Measurements from ENCODE around the gene MAB21L3. TPM values are rescaled to one million over a fixed set of nuclear protein-coding genes. Genes with fewer than 3 reads are reported as not detected.

MAB21L3 gene
- total RNA-seq, 1 donor from 2014 or later = not detected

DNA sequence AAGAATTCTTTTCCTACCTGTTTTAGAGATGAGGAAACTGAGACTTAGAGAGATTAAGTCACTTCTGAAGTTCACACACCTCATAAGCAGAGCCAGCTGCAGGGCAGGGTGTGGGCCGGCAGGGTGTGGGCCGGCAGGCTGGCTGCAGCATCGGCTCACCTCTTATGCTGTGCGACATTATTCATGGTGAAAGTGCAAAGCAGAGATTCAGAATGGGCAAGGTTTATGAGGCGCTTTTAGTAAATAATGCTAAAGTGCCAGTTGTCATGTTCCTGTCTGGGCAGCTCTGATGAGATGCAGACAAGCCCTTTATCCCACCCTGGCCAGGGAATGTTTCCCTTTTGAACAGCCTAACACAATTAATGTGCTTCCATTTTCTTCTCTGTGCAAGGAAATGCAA is 14.6 kb downstream of the MAB21L3 start:
- Histone ChIP-seq H3K36me3 (no peaks in the 10 kb centered on the region), H3K9me3 (ENCODE audit: low read depth) (no peaks in the 10 kb centered on the region), H3K4me2 (no peak overlapping the region), H3K79me2 (ENCODE audit: low read depth) (no peaks in the 10 kb centered on the region), H3K9ac (no peak overlapping the region), H3K4me1 (no peaks in the 10 kb centered on the region), H3K27ac (no peak overlapping the region), H3F3A (ENCODE audit: low read depth) (no peaks in the 10 kb centered on the region), H3K27me3 (no peaks in the 10 kb centered on the region), H3K4me3 (no peak overlapping the region), H2AFZ (replicated peaks) (no peak overlapping the region), H4K20me1 (ENCODE audit: low read depth) (no peaks in the 10 kb centered on the region)
- Mint-ChIP-seq H3K27ac (no peak overlapping the region), H3K27me3 (ENCODE audit: insufficient read depth, low read depth) (no peaks in the 10 kb centered on the region), H3K4me3 (no peak overlapping the region), H3K9me3 (no peaks in the 10 kb centered on the region), H3K4me1 (no peaks in the 10 kb centered on the region), H3K36me3 (no peaks in the 10 kb centered on the region)
- no peak for DNase-seq (ENCODE audit: low spot score)
- TF ChIP-seq, protein P1, sequence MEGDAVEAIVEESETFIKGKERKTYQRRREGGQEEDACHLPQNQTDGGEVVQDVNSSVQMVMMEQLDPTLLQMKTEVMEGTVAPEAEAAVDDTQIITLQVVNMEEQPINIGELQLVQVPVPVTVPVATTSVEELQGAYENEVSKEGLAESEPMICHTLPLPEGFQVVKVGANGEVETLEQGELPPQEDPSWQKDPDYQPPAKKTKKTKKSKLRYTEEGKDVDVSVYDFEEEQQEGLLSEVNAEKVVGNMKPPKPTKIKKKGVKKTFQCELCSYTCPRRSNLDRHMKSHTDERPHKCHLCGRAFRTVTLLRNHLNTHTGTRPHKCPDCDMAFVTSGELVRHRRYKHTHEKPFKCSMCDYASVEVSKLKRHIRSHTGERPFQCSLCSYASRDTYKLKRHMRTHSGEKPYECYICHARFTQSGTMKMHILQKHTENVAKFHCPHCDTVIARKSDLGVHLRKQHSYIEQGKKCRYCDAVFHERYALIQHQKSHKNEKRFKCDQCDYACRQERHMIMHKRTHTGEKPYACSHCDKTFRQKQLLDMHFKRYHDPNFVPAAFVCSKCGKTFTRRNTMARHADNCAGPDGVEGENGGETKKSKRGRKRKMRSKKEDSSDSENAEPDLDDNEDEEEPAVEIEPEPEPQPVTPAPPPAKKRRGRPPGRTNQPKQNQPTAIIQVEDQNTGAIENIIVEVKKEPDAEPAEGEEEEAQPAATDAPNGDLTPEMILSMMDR (IDR thresholded peaks at IDR 0.05) = no peak
- TF ChIP-seq EZH2 (IDR thresholded peaks at IDR 0.05) (no peak), EZH2phosphoT487 (IDR thresholded peaks at IDR 0.05) (no peak)

DNA sequence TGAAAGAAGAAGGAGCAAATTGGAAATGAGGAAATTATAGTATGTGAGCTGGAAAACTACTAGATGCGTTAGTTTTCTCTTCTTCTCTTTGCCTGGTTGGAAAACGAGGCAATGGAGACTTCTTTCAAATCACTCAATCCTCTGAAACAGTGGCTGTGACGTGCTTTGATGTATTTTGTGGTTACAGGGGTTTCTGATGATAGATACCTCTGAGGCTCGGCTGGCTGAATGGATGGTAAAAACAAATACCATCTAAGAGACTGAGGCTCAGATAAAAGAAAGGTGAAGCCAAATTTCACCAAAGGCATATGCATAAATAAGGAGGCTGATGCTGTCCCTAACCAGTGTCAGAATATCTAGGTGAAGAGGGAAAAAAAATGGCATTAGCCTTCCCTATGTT is 15.1 kb downstream of the MAB21L3 start:
- no peaks in the 10 kb centered on the region for H3K4me1 Mint-ChIP-seq
- no peaks in the 10 kb centered on the region for H3K9me3 Mint-ChIP-seq
- no peaks in the 10 kb centered on the region for H3K9me3 ChIP-seq (ENCODE audit: low read depth)
- H4K20me1 ChIP-seq (ENCODE audit: low read depth) = no peaks in the 10 kb centered on the region
- TF ChIP-seq, protein P1 (IDR thresholded peaks at IDR 0.05) = no peak
- no peak for TF ChIP-seq EZH2 (IDR thresholded peaks at IDR 0.05)
- no peak for TF ChIP-seq EZH2phosphoT487 (IDR thresholded peaks at IDR 0.05)
- no peaks in the 10 kb centered on the region for H3K36me3 ChIP-seq
- no peaks in the 10 kb centered on the region for H3K27me3 ChIP-seq
- no peak overlapping the region for H3K4me3 Mint-ChIP-seq
- no peak overlapping the region for H3K4me2 ChIP-seq
- no peaks in the 10 kb centered on the region for H3K27me3 Mint-ChIP-seq (ENCODE audit: insufficient read depth, low read depth)
- no peak overlapping the region for H3K9ac ChIP-seq
- H3K4me3 ChIP-seq = no peak overlapping the region
- H3K36me3 Mint-ChIP-seq = no peaks in the 10 kb centered on the region
- H3K27ac ChIP-seq = no peak overlapping the region
- H3K79me2 ChIP-seq (ENCODE audit: low read depth) = no peaks in the 10 kb centered on the region
- no peaks in the 10 kb centered on the region for H3K4me1 ChIP-seq
- H2AFZ ChIP-seq (replicated peaks) = no peak overlapping the region
- no peaks in the 10 kb centered on the region for H3F3A ChIP-seq (ENCODE audit: low read depth)
- no peak for DNase-seq (ENCODE audit: low spot score)
- no peak overlapping the region for H3K27ac Mint-ChIP-seq

DNA sequence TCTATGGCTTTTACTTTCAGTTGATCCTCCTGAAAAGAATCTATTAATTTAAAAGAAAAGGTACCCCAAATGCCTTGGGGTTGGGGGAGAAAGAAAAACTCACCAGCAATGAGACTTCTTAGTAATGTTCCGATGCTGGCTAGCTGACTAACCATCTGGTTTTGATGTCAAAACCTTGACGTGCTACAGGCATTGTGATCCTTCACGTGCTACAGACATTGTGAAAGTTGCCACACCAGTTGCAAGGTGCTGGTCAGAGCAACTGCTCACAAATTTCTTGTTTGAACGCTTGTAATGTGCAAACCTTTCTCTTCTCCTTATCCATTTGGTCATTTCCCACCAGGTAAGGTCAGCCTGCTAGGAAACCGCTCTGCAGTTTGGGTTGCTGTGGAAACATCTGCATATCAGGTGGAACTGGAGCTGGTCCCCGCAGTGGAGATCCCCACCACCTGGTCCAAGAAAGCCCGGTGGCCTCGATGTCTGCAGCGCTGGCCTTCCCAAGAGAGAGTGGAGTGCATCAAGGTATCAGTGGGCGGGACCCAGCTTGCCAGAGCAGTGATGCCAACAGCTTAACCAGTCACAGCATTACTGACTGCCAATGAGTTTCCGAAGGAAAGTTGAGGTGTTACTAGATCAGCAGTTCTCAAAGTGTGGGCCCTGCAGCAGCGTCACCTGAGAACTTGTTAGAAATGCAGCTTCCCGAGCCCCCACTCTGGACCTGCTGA is 16.1 kb downstream of the MAB21L3 start:
- no peaks in the 10 kb centered on the region for H3K79me2 ChIP-seq (ENCODE audit: low read depth)
- Mint-ChIP-seq H3K9me3 (no peaks in the 10 kb centered on the region), H3K4me1 (no peaks in the 10 kb centered on the region), H3K27me3 (ENCODE audit: insufficient read depth, low read depth) (no peaks in the 10 kb centered on the region), H3K27ac (no peak overlapping the region), H3K4me3 (no peak overlapping the region), H3K36me3 (no peaks in the 10 kb centered on the region)
- no peaks in the 10 kb centered on the region for H3K9me3 ChIP-seq (ENCODE audit: low read depth)
- no peak overlapping the region for H3K4me2 ChIP-seq
- H2AFZ ChIP-seq (replicated peaks) = no peak overlapping the region
- no peaks in the 10 kb centered on the region for H3K27me3 ChIP-seq
- no peaks in the 10 kb centered on the region for H3F3A ChIP-seq (ENCODE audit: low read depth)
- no peak overlapping the region for H3K4me3 ChIP-seq
- TF ChIP-seq EZH2 (IDR thresholded peaks at IDR 0.05) (no peak), EZH2phosphoT487 (IDR thresholded peaks at IDR 0.05) (no peak)
- TF ChIP-seq, protein P1 (IDR thresholded peaks at IDR 0.05) = no peak
- DNase-seq (ENCODE audit: low spot score) = no peak
- no peak overlapping the region for H3K9ac ChIP-seq
- H3K27ac ChIP-seq = no peak overlapping the region
- H3K4me1 ChIP-seq = no peaks in the 10 kb centered on the region
- no peaks in the 10 kb centered on the region for H4K20me1 ChIP-seq (ENCODE audit: low read depth)
- H3K36me3 ChIP-seq = no peaks in the 10 kb centered on the region
